Keratinocyte (primary cell): ENCODE data around the gene EHBP1. TPM values are rescaled to one million over a fixed set of nuclear protein-coding genes. Genes with fewer than 3 reads are reported as not detected.

Experiments used
- DNase-seq: peaks from one replicate; pipeline ENCODE4 v3.0.0-alpha.2; 2011; ENCODE audit warnings: low read depth, missing footprints, low spot score
- FAIRE-seq: peaks from 2 replicates; lab custom pipeline; 2011; peaks lifted over from hg19 to GRCh38; lab: Jason Lieb, UNC
- H2AFZ ChIP-seq: 2 replicates; pipeline ENCODE4 v1.6.0; 2012; ENCODE audit warnings: low read length, control low read depth, inconsistent platforms; ENCODE audit not compliant: control insufficient read depth
- H3K27ac ChIP-seq: 2 replicates; pipeline ENCODE4 v1.5.1; 2011; ENCODE audit warnings: low read length; ENCODE audit not compliant: control insufficient read depth, insufficient read depth
- H3K27me3 ChIP-seq: 3 replicates; pipeline ENCODE4 v1.6.0; 2011; ENCODE audit warnings: low read length; ENCODE audit not compliant: control insufficient read depth, insufficient read depth; ENCODE audit errors: extremely low read depth
- H3K36me3 ChIP-seq, 2 experiments: 2 replicates in 1 of 2; 3 replicates in 1 of 2; pipeline ENCODE4 v1.5.1; 2011; ENCODE audit warnings: low read length in 2 of 2, mild to moderate bottlenecking in 1 of 2; ENCODE audit not compliant: control insufficient read depth in 2 of 2, insufficient read depth in 2 of 2; ENCODE audit errors: extremely low read depth in 1 of 2
- H3K4me1 ChIP-seq: 3 replicates; pipeline ENCODE4 v1.5.1; 2011; ENCODE audit warnings: low read length; ENCODE audit not compliant: control insufficient read depth, insufficient read depth; ENCODE audit errors: extremely low read depth
- H3K4me2 ChIP-seq: 3 replicates; pipeline ENCODE4 v1.6.0; 2011; ENCODE audit warnings: low read depth, low read length; ENCODE audit not compliant: control insufficient read depth, insufficient read depth; ENCODE audit errors: extremely low read depth
- H3K4me3 ChIP-seq, 3 experiments: fragments of 200-600 bp in 1 of 3; sonication (generic) in 1 of 3; 2 replicates in 2 of 3; 3 replicates in 1 of 3; pipeline ENCODE4 v1.5.1; 2011 to 2016; ENCODE audit warnings: low read length in 3 of 3, mild to moderate bottlenecking in 3 of 3, control low read depth in 2 of 3, inconsistent platforms in 1 of 3, low read depth in 1 of 3, mixed read lengths in 1 of 3, mixed run types in 1 of 3, moderate library complexity in 1 of 3; ENCODE audit not compliant: control insufficient read depth in 2 of 3, insufficient read depth in 2 of 3; ENCODE audit errors: extremely low read depth in 1 of 3
- H3K79me2 ChIP-seq: 2 replicates; pipeline ENCODE4 v1.6.0; 2012; ENCODE audit warnings: low read length; ENCODE audit not compliant: control insufficient read depth, insufficient read depth
- H3K9ac ChIP-seq: 3 replicates; pipeline ENCODE4 v1.6.0; 2011; ENCODE audit warnings: low read length; ENCODE audit not compliant: control insufficient read depth, insufficient read depth; ENCODE audit errors: extremely low read depth
- H3K9me1 ChIP-seq: 3 replicates; pipeline ENCODE4 v1.6.0; 2011; ENCODE audit warnings: low read length; ENCODE audit not compliant: control insufficient read depth, insufficient read depth; ENCODE audit errors: extremely low read depth
- H3K9me3 ChIP-seq: 2 replicates; pipeline ENCODE4 v1.5.1; 2012; ENCODE audit warnings: low read depth, low read length; ENCODE audit not compliant: control insufficient read depth
- H4K20me1 ChIP-seq: 3 replicates; pipeline ENCODE4 v1.6.0; 2011; ENCODE audit warnings: low read length; ENCODE audit not compliant: control insufficient read depth, insufficient read depth; ENCODE audit errors: extremely low read depth
- CTCF ChIP-seq, 3 experiments: IDR thresholded peaks in 1 of 3; conservative IDR thresholded peaks in 1 of 3; optimal IDR thresholded peaks in 1 of 3; 2 replicates in 2 of 3; 3 replicates in 1 of 3; pipeline versions ENCODE3 to v1.5.1; 2011; ENCODE audit warnings: low read length in 3 of 3, mild to moderate bottlenecking in 3 of 3, moderate library complexity in 2 of 3, control low read depth in 1 of 3, inconsistent platforms in 1 of 3; ENCODE audit not compliant: insufficient read depth in 2 of 3; ENCODE audit errors: extremely low read depth in 1 of 3
- EZH2 ChIP-seq: IDR thresholded peaks from one replicate; pipeline ENCODE4 v1.6.1; 2012; ENCODE audit warnings: inconsistent platforms, mild to moderate bottlenecking, low read length, moderate library complexity
- dilution Hi-C: fragments of 300-500 bp; cut with MboI; formaldehyde crosslinking; loops from one replicate; pipeline ENCODE4 v1.7.0; 2020; ENCODE audit warnings: low sequenced_read_pairs; ENCODE audit not compliant: extremely low pct_ligation_motif_present
- polyA plus RNA-seq, 5 experiments: library from polyadenylated mRNA; depleted of rRNA in 3 of 5; stranded (reverse) in 3 of 5; stranded (forward) in 1 of 5; unstranded in 1 of 5; fragments of >200 nt; gene quantifications; 1 replicate in 1 of 5; 2 replicates in 3 of 5; 3 replicates in 1 of 5; pipeline versions ENCODE4 v1.2.1 to v1.2.3, GENCODE V29; 2011 to 2012; ENCODE audit warnings: missing spikeins in 2 of 5, low read depth in 1 of 5, low replicate concordance in 1 of 5

EHBP1 gene
- polyA plus RNA-seq, 1 donor (not counting 4 experiments of a cell fraction or from before 2014, with no cell fraction given), result 59.0 TPM

GRCh38 chr2:63035169-63035568 is 329.7 kb downstream of the EHBP1 start:
- TF ChIP-seq CTCF (optimal IDR thresholded peaks at IDR 0.05 in 1 of 3, IDR thresholded peaks at IDR 0.05 in 1 of 3, conservative IDR thresholded peaks at IDR 0.05 in 1 of 3; ENCODE audit: extremely low read depth in 1 of 3, insufficient read depth in 2 of 3, low read length in 3 of 3) (no peak), EZH2 (no peak)
- H2AFZ ChIP-seq, result no peak overlapping the region
- H3K27ac ChIP-seq, result no peak overlapping the region
- no peak overlapping the region for H3K4me3 ChIP-seq
- no peaks in the 10 kb centered on the region for H4K20me1 ChIP-seq
- H3K4me2 ChIP-seq, result no peak overlapping the region
- H3K27me3 ChIP-seq, result no peaks in the 10 kb centered on the region
- H3K4me1 ChIP-seq, result peaks cover 7% of the 10 kb centered on the region
- H3K9ac ChIP-seq, result no peak overlapping the region
- DNase-seq (no peak), FAIRE-seq (no peak)
- dilution Hi-C loops, result no loop called here
- H3K9me3 ChIP-seq, result no peaks in the 10 kb centered on the region
- H3K79me2 ChIP-seq, result no peaks in the 10 kb centered on the region
- H3K9me1 ChIP-seq, result no peaks in the 10 kb centered on the region
- H3K36me3 ChIP-seq, result peaks cover 0 to 2% of the 10 kb centered on the region in 2 experiments

- no peak overlapping the region for H3K4me3 ChIP-seq
- FAIRE-seq, result no peak
- H3K27ac ChIP-seq, result no peak overlapping the region
- H3K4me1 ChIP-seq, result peaks cover 7% of the 10 kb centered on the region
- H3K9me1 ChIP-seq, result no peaks in the 10 kb centered on the region
- H2AFZ ChIP-seq, result no peak overlapping the region
- dilution Hi-C loops, result no loop called here
- no peaks in the 10 kb centered on the region for H4K20me1 ChIP-seq
- no peak overlapping the region for H3K4me2 ChIP-seq
- H3K9ac ChIP-seq, result no peak overlapping the region
- no peaks in the 10 kb centered on the region for H3K79me2 ChIP-seq
- H3K27me3 ChIP-seq, result no peaks in the 10 kb centered on the region
- DNase-seq, result no peak
- TF ChIP-seq CTCF (optimal IDR thresholded peaks at IDR 0.05 in 1 of 3, IDR thresholded peaks at IDR 0.05 in 1 of 3, conservative IDR thresholded peaks at IDR 0.05 in 1 of 3; ENCODE audit: extremely low read depth in 1 of 3, insufficient read depth in 2 of 3, low read length in 3 of 3) (no peak), EZH2 (no peak)
- no peaks in the 10 kb centered on the region for H3K9me3 ChIP-seq
- peaks cover 0 to 2% of the 10 kb centered on the region in 2 experiments for H3K36me3 ChIP-seq
Observed at GRCh38 chr2:63035660-63036059, 330.1 kb downstream of the EHBP1 start.
